ENCODE measurements around the gene STK4.

The STK4 gene

GRCh38 chr20:44954211-44954610, 12.1 kb upstream of the STK4 start:
- DNase-seq (ENCODE audit: low spot score) = no peak

DNA sequence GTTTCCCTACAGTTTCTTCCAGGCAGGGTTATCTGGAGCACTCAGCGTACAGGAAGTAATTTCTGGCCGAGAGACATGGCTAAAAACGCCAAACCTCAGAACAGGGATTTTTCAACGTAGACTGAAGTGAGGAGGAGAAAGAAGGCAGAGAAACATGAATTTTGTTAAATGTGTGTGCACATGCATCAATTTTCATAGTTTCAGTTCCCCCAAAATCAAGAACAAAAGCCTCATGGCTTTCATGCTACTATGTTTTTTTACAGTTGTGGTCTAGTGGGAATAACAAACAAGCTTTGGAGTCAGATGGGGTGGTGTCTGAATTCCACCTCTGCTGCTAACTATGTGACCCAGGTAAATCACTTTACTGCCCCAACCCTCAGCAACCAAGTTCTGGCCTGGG, 11.0 kb upstream of the STK4 start:
- no peak for DNase-seq (ENCODE audit: low spot score)

DNA sequence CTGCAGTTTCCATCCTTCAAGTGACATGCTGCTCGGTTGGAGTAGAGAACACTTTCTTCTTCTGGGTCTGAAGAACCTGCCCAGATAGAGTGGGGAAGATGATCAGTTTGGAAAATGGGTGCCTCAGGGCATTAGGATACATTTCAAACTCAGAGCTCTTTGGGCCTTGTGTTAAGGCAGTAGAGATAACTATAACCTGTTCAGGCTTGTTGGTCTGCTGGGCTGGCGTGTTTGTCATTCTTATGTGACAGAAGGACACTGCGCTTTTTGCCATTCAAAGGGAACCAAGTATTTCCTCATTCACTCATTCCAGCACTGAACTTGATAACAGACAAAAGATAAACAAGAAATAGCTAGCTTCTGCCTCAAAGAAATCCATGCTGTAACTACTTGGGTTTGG, 9.9 kb upstream of the STK4 start:
- DNase-seq (ENCODE audit: low spot score) = no peak

DNA sequence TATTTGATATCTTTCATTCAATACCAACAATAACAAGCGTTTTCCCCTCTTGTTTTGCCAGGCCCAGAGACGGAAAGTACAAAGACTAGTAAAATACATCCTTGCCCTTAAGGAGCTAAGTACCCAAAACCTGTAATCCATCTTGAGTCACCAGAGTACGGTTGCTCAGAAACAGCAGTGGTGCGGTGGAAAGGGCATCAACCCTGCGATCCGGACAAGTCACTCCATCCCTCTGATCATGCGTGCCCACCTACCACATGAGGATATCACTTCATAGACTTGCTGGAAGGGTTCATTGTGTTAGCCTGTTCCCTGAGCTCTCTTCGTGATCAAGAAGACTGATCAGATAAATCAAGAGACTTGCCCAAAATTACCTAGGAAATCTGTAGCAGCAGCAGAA, 8.0 kb upstream of the STK4 start:
- DNase-seq (ENCODE audit: low spot score) = no peak

GRCh38 chr20:44959082-44959637, 7.2 kb upstream of the STK4 start:
- DNase-seq (ENCODE audit: low spot score) = no peak

GRCh38 chr20:44959638-44960102, 6.6 kb upstream of the STK4 start:
- DNase-seq (ENCODE audit: low spot score) = peak; percentile 40

GRCh38 chr20:44960103-44960852, 6.0 kb upstream of the STK4 start, which contains the start of gene TOMM34:
Gene TOMM34, minus strand, starts transcription at chr20:44960397. Its CDS starts 64 bp downstream, at chr20:44960333.
- DNase-seq (ENCODE audit: low spot score) = peak; percentile 92

DNA sequence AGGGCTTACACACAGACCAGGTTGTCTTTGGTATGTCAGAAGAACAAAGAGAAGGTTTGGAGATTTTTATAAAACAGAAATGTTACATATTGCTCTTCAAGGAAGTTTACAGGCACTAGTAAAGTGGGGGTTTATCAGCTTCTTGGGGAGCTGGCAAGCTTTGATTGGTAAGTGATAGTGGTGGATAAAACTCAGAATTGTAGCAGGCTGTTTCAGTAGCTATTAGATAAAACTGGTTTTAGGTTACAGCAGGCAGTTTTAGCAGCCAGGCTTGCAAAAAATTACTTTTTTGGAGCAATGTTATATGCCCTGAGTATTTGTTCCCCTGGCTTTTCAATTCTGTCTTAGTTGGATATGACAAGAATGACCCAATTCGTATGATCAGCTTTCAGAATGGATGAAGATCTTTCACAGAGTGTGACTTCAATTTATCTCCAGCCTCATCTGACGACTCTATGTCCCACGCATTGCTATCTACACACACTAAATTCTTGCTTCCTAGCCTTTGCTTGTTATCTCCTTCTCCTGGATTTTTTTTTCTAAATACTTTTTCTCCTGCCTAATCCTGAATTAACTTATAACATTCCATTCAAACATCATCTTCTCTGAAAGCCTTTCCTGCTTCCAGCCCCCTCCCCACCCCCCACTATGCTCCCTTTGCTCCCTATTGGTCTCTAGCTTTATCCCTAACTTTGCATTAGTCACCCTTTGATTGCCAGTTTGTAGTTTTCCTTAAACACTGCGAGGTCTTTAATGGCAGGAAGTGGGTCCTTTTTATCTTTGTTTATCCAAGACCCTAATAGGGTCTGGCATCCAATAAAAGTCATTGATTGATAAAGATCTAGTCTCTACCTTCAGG, 5.1 kb upstream of the STK4 start:
- DNase-seq (ENCODE audit: low spot score) = no peak

DNA sequence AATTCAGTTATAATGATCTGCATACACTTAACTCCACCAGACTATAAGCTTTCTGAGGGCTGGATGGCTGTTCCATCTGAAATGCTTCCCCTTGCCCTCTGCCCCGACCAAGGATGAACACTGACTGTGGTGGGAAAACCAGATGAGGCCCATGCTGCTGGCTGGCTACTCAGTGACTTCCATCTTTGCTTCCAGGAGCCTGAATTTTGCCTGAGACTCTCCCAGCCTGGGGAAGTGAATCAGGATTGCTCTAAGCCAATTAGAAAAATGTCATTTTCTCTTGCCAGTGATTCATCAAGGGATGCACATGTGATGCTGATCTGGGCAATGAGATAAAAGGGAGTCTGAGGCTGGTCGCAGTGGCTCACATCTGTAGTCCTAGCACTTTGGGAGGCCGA, 4.4 kb upstream of the STK4 start:
- no peak for DNase-seq (ENCODE audit: low spot score)

DNA sequence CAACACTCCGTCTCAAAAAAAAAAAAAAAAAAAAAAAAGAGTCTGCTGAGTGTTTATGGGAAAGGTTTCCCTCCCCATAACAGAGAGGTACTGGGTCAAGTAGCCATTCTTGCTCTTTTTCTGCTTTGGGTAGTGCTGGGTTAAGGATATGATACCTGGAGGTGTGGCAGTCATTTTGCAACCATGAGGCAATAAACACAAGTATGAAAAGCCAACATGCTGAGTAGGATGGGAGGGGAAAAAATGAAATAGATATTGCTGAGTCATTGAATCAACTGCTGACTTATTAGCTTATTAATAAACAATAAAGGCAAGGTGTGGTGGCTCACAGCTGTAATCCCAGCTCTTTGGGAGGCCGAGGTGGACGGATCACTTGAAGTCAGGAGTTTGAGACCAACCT, 3.8 kb upstream of the STK4 start:
- no peak for DNase-seq (ENCODE audit: low spot score)

GRCh38 chr20:44963325-44964215, 2.7 kb upstream of the STK4 start:
- DNase-seq (ENCODE audit: low spot score) = no peak

- no peak for DNase-seq (ENCODE audit: low spot score)
Measured at GRCh38 chr20:44965651-44966029, 672 bp upstream of the STK4 start.

GRCh38 chr20:44967207-44967807, 995 bp downstream of the STK4 start:
- no peak for DNase-seq (ENCODE audit: low spot score)

DNA sequence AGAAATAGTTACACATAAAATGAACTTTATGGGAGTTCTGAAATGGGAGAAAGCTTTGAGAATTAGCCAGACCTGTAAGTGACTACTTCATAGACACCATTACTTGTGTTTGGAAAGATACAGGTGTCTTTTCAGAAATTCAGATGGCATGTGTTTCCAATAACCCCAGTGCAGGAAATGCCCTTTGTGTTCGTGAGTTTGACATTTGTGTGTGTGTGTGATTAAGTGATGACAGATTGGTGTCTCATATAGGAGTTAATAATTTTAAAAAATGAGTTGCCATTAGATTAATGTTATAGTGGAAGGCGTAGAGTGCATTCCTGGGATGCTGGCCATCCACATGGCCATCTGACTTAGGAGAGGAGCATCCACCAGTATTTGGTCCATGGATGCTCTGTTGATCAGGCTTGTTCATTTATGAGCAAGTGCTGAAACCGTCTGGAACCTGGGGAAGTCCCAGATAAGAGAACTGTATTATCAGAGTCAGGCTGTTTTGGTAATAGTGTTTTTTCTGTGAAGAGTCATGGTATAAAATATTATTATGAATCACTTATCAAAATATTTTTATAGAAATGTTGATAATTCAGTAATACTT, 3.1 kb downstream of the STK4 start:
- no peak for DNase-seq (ENCODE audit: low spot score)

GRCh38 chr20:44970243-44970757, 4.0 kb downstream of the STK4 start:
- DNase-seq (ENCODE audit: low spot score) = no peak

GRCh38 chr20:44973053-44973452, 6.7 kb downstream of the STK4 start:
- DNase-seq (ENCODE audit: low spot score) = no peak

- no peak for DNase-seq (ENCODE audit: low spot score)
Measured at GRCh38 chr20:44976698-44977097, 10.4 kb downstream of the STK4 start.

DNA sequence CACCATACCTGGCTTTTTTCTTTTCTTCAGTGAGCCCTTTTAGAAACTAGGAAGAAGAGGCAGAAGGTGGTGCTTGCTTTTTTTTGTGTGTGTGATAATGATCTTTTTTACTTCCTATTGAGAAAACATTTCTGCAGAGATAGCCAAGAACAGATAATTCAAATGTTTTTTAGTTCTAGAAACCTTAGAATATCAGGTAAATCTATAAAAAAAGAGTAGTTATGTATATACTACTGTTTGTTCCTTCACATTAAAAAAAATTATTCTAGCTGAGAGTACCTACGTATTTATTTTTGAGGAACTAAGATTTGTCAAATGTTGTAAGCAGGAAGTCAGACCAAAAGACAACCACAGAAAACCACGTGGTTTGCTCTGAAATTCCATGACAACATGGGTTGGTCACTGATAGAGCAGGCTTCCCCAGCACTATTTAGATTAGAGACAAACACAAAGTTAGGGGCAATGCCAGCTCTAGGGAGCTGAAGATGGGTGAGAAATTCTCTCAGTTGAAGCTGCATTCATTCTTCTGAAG, 12.8 kb downstream of the STK4 start:
- peak; percentile 61 for DNase-seq (ENCODE audit: low spot score)

GRCh38 chr20:44981736-44982406, 15.6 kb downstream of the STK4 start:
- no peak for DNase-seq (ENCODE audit: low spot score)

DNA sequence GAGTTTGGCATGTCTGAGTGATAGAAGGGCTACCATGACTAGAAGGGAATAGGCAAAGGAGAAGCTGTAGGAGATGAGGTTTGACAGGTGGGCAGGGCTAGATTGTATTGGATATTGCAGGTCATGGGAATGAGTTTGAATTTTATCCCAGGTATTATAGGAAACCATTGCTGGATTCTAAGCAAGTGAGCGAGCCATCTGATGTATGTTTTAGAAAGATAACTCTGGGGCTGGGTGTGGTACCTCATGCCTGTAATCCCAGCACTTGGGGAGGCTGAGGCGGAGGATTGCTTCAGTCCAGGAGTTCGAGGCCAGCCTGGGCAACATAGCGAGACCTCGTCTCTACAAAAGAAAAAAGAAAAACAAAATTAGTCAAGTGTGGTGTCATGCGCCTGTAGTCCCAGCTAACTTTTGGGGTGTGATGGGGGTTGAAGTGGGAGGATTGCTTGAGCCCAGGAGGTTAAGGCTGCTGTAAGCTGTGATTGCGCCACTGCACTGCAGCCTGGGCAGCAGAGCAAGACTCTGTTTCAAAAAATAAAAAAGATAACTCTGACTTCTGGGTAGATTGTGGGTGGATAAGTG, 16.9 kb downstream of the STK4 start:
- no peak for DNase-seq (ENCODE audit: low spot score)
